Measurements from ENCODE around the gene TERT.

DNA sequence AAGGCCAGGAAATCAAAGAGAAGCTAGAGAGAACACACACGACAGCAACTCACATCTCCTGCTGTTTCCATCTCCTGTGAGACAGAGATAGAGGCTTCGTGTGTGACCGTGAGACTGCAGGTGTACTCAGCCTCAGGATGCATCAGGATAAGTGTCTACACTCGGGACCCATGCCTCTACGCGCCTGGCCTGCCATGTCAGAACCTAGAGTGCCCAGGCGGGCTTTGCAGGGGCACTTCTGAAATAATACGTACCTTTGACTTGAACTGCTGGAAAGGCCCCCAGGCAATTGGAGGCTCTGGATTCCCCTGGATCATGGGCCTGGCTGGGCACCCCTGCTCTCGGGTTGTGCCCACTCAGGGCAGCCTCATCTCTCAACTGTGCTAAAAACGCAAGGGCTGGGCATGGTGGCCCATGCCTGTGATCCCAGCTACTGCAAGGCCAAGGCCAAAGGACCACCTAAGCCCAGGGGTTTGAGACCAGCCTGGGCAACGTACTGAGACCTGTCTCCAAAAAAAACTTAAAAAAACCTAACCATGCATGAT lies 37.1 kb upstream of the TERT start:
- TF ChIP-seq, protein P1, sequence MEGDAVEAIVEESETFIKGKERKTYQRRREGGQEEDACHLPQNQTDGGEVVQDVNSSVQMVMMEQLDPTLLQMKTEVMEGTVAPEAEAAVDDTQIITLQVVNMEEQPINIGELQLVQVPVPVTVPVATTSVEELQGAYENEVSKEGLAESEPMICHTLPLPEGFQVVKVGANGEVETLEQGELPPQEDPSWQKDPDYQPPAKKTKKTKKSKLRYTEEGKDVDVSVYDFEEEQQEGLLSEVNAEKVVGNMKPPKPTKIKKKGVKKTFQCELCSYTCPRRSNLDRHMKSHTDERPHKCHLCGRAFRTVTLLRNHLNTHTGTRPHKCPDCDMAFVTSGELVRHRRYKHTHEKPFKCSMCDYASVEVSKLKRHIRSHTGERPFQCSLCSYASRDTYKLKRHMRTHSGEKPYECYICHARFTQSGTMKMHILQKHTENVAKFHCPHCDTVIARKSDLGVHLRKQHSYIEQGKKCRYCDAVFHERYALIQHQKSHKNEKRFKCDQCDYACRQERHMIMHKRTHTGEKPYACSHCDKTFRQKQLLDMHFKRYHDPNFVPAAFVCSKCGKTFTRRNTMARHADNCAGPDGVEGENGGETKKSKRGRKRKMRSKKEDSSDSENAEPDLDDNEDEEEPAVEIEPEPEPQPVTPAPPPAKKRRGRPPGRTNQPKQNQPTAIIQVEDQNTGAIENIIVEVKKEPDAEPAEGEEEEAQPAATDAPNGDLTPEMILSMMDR (IDR thresholded peaks at IDR 0.05): no peak
- TF ChIP-seq POLR2AphosphoS5 (IDR thresholded peaks at IDR 0.05) (no peak), POLR2A (IDR thresholded peaks at IDR 0.05) (no peak), EP300 (IDR thresholded peaks at IDR 0.05) (no peak)
